HUES64 (cell line): Measurements from ENCODE around the gene ARPC3.
"Not testable (repeated sequence)": the region's sequence is repeated elsewhere in the genome, so short reads cannot be mapped to it uniquely, and the experiment has no call there.

Experiments
- H3K27ac ChIP-seq: 2 replicates; pipeline ENCODE4 v1.7.0; 2013; ENCODE audit warnings: low read depth, low read length, inconsistent platforms
- H3K27me3 ChIP-seq: 2 replicates; pipeline ENCODE4 v1.6.1; 2013; ENCODE audit warnings: mild to moderate bottlenecking, low read length; ENCODE audit not compliant: insufficient read depth
- H3K36me3 ChIP-seq: 2 replicates; pipeline ENCODE4 v1.6.1; 2013; ENCODE audit warnings: mild to moderate bottlenecking, low read length; ENCODE audit not compliant: insufficient read depth
- H3K4me1 ChIP-seq: 2 replicates; pipeline ENCODE4 v1.6.1; 2013; ENCODE audit warnings: mild to moderate bottlenecking, low read length, moderate library complexity; ENCODE audit not compliant: insufficient read depth
- H3K4me3 ChIP-seq: 2 replicates; pipeline ENCODE4 v1.5.1; 2013; ENCODE audit warnings: mild to moderate bottlenecking, low read length, moderate library complexity
- H3K9ac ChIP-seq: 2 replicates; pipeline ENCODE4 v1.6.1; 2013; ENCODE audit warnings: mild to moderate bottlenecking, low read depth, low read length
- H3K9me3 ChIP-seq: 2 replicates; pipeline ENCODE4 v1.6.1; 2013; ENCODE audit warnings: low read depth, low read length; ENCODE audit not compliant: insufficient read depth
- WGBS: fragments of 150-250, 120-280 bp; methylation state at CpG from one replicate; pipeline ENCODE4 v1.1.7; 2013; ENCODE audit warnings: missing lambda C conversion rate; 5-methylcytosine and 5-hydroxymethylcytosine counted together

Gene ARPC3

GRCh38 chr12:110417113-110417512, 33.0 kb downstream of the ARPC3 start:
- H3K27ac ChIP-seq, H3K27me3 ChIP-seq, H3K4me3 ChIP-seq, H3K36me3 ChIP-seq, H3K9me3 ChIP-seq, H3K4me1 ChIP-seq, H3K9ac ChIP-seq: not testable (repeated sequence)
- 94% methylated on average over 3 of the region's 3 CpGs for WGBS

GRCh38 chr12:110410086-110410485, 40.1 kb downstream of the ARPC3 start:
- not testable (repeated sequence) for H3K4me1 ChIP-seq, H3K36me3 ChIP-seq, H3K27ac ChIP-seq, H3K27me3 ChIP-seq, H3K4me3 ChIP-seq, H3K9me3 ChIP-seq, H3K9ac ChIP-seq
- 92% methylated on average over 6 of the region's 6 CpGs for WGBS

- not testable (repeated sequence) for H3K4me1 ChIP-seq, H3K27me3 ChIP-seq, H3K27ac ChIP-seq, H3K9me3 ChIP-seq, H3K9ac ChIP-seq, H3K4me3 ChIP-seq
- WGBS: 95% methylated on average over 16 of the region's 16 CpGs
- peaks cover 17% of the 10 kb centered on the region for H3K36me3 ChIP-seq
Measured at GRCh38 chr12:110405126-110405662, 44.9 kb downstream of the ARPC3 start.

- Histone ChIP-seq H3K4me1 (peaks cover 4% of the 10 kb centered on the region; the same call in 1 of the 2 replicates), H3K27me3 (no peaks in the 10 kb centered on the region), H3K27ac (peak overlapping the region; percentile 97), H3K9me3 (no peaks in the 10 kb centered on the region), H3K4me3 (peak overlapping the region; percentile 84), H3K9ac (peak overlapping the region; percentile 93), H3K36me3 (peaks cover 24% of the 10 kb centered on the region)
- WGBS: 25% methylated on average over 21 of the region's 21 CpGs
Measured at GRCh38 chr12:110403976-110404682, 46.0 kb downstream of the ARPC3 start.

- peaks cover 4% of the 10 kb centered on the region; the same call in 1 of the 2 replicates for H3K4me1 ChIP-seq
- peak within 1 kb of the TSS; percentile 97 for H3K27ac ChIP-seq
- WGBS: under 1% methylated on average over 62 of the region's 62 CpGs
- peak within 1 kb of the TSS; percentile 93 for H3K9ac ChIP-seq
- H3K9me3 ChIP-seq: no peaks in the 10 kb centered on the region
- peak within 1 kb of the TSS; percentile 84 for H3K4me3 ChIP-seq
- no peaks in the 10 kb centered on the region for H3K27me3 ChIP-seq
- H3K36me3 ChIP-seq: peaks cover 31% of the 10 kb centered on the region
Measured at GRCh38 chr12:110403146-110403975, 46.8 kb downstream of the ARPC3 start, which contains the start of gene ANAPC7. Gene ANAPC7, minus strand, starts transcription at chr12:110403708. Its CDS starts 81 bp downstream, at chr12:110403627.
